Measurements from ENCODE around the gene COL7A1. TPM values are rescaled to one million over a fixed set of nuclear protein-coding genes. Genes with fewer than 3 reads are reported as not detected.

Gene COL7A1
- total and polyA plus RNA-seq, 2 of the 13 experiments (the other 11 are each of a cell fraction or from before 2014, with no cell fraction given): 2.7 to 11.7 TPM

- H3K9me3 ChIP-seq (ENCODE audit: low read length): peaks cover 11% of the 10 kb centered on the region
- no TSS peak for BruUV-seq (replicated peaks)
- ChIA-PET POLR2A (interaction anchor here (0.7 to 7.5 kb wide), 2 partner anchors 8 to 15 kb away, joined by 3 to 140 read pairs; partner anchors contain the start of gene SLC26A6), CTCF (ENCODE audit: low intra/inter-chr PET ratio, low total read pairs) (no interaction called here)
- no peaks in the 10 kb centered on the region for H3K27me3 ChIP-seq (ENCODE audit: control insufficient read depth in 1 of 2, insufficient read depth in 2 of 2, low read length in 2 of 2)
- peaks cover 85% of the 10 kb centered on the region for H3K4me1 ChIP-seq (ENCODE audit: insufficient read depth, low read length)
- 86% methylated on average over 7 of the region's 7 CpGs for WGBS (ENCODE audit: low lambda C conversion rate)
- no peak overlapping the region for H2AFZ ChIP-seq (ENCODE audit: low read length)
- peak overlapping the region; percentile 97 for H3K27ac ChIP-seq (ENCODE audit: extremely low read length, insufficient read depth, low read length)
- DNase-seq (ENCODE audit: low spot score) (no peak), FAIRE-seq (no peak), ATAC-seq (no peak)
- H3K79me2 ChIP-seq (ENCODE audit: insufficient read depth, low read length): no peaks in the 10 kb centered on the region
- no peak overlapping the region for H3K4me3 ChIP-seq (replicated peaks in 1 of 3; ENCODE audit: insufficient read depth in 1 of 3, low read depth in 2 of 3, low read length in 3 of 3)
- no peaks in the 10 kb centered on the region; a peak in 1 of 5 replicates for H3K36me3 ChIP-seq (replicated peaks in 1 of 2; ENCODE audit: control insufficient read depth in 1 of 2, insufficient read depth in 2 of 2, low read length in 2 of 2)
- H3K4me2 ChIP-seq (ENCODE audit: low read depth, low read length): no peak overlapping the region
- H4K20me1 ChIP-seq (ENCODE audit: insufficient read depth, low read length): no peaks in the 10 kb centered on the region
- in situ Hi-C loops (cut with HindIII; ENCODE audit: extremely low pct_ligation_motif_present, low pct_unique_long_range_greater_than_20kb): no loop called here
- intact Hi-C loops (cut with micrococcal nuclease; ENCODE audit: unreplicated experiment): loop anchor here (5.0 kb wide), 1 partner anchor 63 kb away; the partner anchor contains the start of gene PFKFB4
- no peak overlapping the region; the same call in 1 of the 2 replicates for H3K9ac ChIP-seq (ENCODE audit: insufficient read depth, low read depth, low read length)
- no peak for TF ChIP-seq TCF7L2 (IDR thresholded peaks at IDR 0.05; ENCODE audit: low read depth, low read length)
- no peak for TF ChIP-seq ZNF264 (CRISPR knock-in tag; IDR thresholded peaks at IDR 0.05)
- TF ChIP-seq MED1 (CRISPR knock-in tag; IDR thresholded peaks at IDR 0.05): peak; percentile 10; the same call in 1 of the 2 replicates
- TF ChIP-seq GATA4 (IDR thresholded peaks at IDR 0.05; ENCODE audit: borderline replicate concordance, low read depth): no peak
- TF ChIP-seq ZNF256 (CRISPR knock-in tag; conservative IDR thresholded peaks at IDR 0.05): no peak
- no peak for TF ChIP-seq MYNN (CRISPR knock-in tag; IDR thresholded peaks at IDR 0.05; ENCODE audit: low read depth)
- 0 out of 2 replicates have a peak, but pooled peaks have one; percentile 21 for TF ChIP-seq HNRNPL (IDR thresholded peaks at IDR 0.05; ENCODE audit: low read depth, low read length)
- TF ChIP-seq NFKB2 (CRISPR knock-in tag; IDR thresholded peaks at IDR 0.05; ENCODE audit: borderline replicate concordance): 0 out of 2 replicates have a peak, but pooled peaks have one; percentile 26
- no peak for TF ChIP-seq TSC22D2 (CRISPR knock-in tag; IDR thresholded peaks at IDR 0.05; ENCODE audit: borderline replicate concordance)
- TF ChIP-seq EEA1 (CRISPR knock-in tag; IDR thresholded peaks at IDR 0.05; ENCODE audit: borderline replicate concordance): 0 out of 2 replicates have a peak, but pooled peaks have one; percentile 38
- TF ChIP-seq NAIF1 (CRISPR knock-in tag; IDR thresholded peaks at IDR 0.05; ENCODE audit: borderline replicate concordance): no peak
- TF ChIP-seq, protein P1, sequence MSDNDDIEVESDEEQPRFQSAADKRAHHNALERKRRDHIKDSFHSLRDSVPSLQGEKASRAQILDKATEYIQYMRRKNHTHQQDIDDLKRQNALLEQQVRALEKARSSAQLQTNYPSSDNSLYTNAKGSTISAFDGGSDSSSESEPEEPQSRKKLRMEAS (IDR thresholded peaks at IDR 0.05): peak; percentile 30; the same call in 1 of the 2 replicates
- TF ChIP-seq RAD51 (IDR thresholded peaks at IDR 0.05; ENCODE audit: borderline replicate concordance): no peak
- no peak for TF ChIP-seq ZNF34 (CRISPR knock-in tag; IDR thresholded peaks at IDR 0.05; ENCODE audit: borderline replicate concordance)
- no peak for TF ChIP-seq KLF6 (CRISPR knock-in tag; IDR thresholded peaks at IDR 0.05)
- peak; percentile 88 for TF ChIP-seq ZNF687 (CRISPR knock-in tag; IDR thresholded peaks at IDR 0.05)
- TF ChIP-seq ZBTB38 (CRISPR knock-in tag; IDR thresholded peaks at IDR 0.05): peak; percentile 12; the same call in 1 of the 2 replicates
- TF ChIP-seq ZNF350 (CRISPR knock-in tag; IDR thresholded peaks at IDR 0.05; ENCODE audit: borderline replicate concordance, low read depth): no peak
- TF ChIP-seq, protein P2, sequence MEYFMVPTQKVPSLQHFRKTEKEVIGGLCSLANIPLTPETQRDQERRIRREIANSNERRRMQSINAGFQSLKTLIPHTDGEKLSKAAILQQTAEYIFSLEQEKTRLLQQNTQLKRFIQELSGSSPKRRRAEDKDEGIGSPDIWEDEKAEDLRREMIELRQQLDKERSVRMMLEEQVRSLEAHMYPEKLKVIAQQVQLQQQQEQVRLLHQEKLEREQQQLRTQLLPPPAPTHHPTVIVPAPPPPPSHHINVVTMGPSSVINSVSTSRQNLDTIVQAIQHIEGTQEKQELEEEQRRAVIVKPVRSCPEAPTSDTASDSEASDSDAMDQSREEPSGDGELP (IDR thresholded peaks at IDR 0.05; ENCODE audit: borderline replicate concordance, low read depth): peak; percentile 10; the same call in 1 of the 2 replicates
Measured at GRCh38 chr3:48619541-48620524, 24.7 kb upstream of the COL7A1 start.

All from HepG2 (cell line).